ENCODE measurements around the gene HIVEP3.

Gene HIVEP3

DNA sequence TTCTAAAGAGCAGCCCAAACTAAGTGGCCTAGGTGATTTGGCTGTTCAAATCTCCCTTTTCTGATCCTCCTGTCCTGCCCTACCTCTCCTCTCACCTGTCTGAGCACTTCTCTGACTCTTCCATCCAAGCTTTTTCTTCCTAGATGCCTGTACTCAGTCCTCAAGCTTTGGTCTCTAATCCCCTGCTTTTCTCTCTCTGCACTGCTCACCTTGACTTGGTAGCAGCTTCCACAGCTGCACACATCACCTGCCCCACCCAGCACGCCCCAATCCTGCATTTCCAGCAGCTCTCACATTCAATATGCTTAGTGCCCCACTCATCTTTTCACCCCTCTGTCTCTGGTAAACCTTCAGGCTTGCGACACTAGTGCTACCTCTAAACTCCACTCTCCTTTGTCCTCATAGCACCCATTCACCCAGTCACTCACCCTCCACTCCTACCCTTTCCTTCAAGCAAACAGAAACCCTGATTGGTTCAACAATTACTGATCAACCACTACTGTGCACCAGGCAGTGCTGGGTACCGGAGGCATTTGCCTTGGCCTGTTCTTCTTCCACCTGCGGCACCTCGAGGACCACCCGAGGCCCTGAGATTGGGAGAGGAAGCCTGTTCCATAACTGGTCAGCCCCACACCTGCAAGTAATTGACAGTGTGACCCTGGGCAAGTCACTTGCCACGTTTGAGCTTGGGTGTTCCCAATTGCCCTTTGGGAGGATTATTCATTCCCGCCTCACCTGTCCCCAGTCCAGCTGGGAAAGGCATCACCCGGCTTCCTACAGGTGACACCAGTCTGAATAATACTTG lies 298.2 kb downstream of the HIVEP3 start:
- TF ChIP-seq, protein P1, sequence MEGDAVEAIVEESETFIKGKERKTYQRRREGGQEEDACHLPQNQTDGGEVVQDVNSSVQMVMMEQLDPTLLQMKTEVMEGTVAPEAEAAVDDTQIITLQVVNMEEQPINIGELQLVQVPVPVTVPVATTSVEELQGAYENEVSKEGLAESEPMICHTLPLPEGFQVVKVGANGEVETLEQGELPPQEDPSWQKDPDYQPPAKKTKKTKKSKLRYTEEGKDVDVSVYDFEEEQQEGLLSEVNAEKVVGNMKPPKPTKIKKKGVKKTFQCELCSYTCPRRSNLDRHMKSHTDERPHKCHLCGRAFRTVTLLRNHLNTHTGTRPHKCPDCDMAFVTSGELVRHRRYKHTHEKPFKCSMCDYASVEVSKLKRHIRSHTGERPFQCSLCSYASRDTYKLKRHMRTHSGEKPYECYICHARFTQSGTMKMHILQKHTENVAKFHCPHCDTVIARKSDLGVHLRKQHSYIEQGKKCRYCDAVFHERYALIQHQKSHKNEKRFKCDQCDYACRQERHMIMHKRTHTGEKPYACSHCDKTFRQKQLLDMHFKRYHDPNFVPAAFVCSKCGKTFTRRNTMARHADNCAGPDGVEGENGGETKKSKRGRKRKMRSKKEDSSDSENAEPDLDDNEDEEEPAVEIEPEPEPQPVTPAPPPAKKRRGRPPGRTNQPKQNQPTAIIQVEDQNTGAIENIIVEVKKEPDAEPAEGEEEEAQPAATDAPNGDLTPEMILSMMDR (IDR thresholded peaks at IDR 0.05; ENCODE audit: low read depth, low read length, missing control alignments) = no peak
- H3K4me3 ChIP-seq (ENCODE audit: low read depth, low read length) = no peak overlapping the region
- DNase-seq (ENCODE audit: low read depth) = no peak

DNA sequence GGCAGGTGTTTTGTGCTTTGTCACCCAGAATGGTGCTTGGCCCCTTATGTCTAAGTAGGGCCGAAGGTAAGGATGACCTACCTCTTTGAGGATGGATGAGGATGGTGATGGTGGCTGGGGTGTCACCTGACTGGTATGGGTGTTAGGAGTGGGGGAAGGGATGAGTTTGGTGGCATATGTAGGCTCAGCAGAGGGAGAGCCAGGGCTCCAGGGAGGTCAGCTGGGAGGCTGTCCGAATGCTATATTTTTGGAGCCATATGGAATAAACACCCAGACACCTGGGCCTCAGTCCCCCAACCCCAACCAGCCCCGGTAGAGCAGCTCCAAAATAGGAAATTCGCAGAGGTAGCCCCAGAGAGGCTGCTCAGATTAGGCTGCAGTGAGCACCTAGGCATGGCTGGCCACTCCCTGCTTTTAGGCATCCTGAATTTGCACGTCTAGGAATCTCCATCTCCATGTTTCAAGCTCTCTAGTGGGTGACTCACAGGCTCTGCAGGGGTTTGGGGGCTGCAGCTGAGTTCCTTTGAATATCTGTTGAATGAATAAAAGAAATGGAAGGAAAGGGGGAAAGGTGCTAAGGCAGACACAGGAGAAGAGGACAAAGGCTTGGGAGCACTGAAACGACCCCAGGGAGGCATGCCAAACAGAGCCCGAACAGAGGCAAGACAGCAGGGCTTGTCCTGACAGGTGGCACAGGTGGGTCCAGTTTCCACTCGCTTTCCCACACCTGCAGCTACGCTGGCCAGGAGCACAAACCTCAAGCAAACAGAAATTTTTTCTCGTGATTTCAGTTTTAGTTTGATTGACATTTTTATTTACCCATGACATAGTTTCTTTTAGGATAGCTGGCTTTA lies 299.0 kb downstream of the HIVEP3 start:
- H3K4me3 ChIP-seq (ENCODE audit: low read depth, low read length) = no peak overlapping the region
- DNase-seq (ENCODE audit: low read depth) = no peak
- TF ChIP-seq, protein P1 (IDR thresholded peaks at IDR 0.05; ENCODE audit: low read depth, low read length, missing control alignments) = no peak

DNA sequence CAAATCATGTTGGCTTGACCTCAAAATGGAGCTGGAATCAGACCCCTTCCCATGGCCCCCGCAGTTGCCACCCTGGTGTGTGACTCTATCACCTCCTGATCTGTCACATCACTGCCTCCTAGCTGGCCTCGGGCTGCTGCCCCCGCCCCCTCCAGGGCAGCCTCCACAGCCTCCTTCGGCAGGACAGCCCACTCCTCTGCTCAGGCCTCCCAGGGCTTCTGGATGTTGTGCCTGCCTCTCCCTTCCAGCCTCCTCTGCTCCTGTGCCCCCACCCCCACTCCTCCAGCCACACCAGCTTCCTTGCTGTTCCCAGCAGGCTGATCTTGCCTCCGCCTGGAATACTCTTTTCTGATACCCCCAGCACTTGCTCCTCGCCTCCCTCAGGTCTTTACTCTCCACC lies 299.9 kb downstream of the HIVEP3 start:
- no peak for DNase-seq (ENCODE audit: low read depth)
- TF ChIP-seq, protein P1 (IDR thresholded peaks at IDR 0.05; ENCODE audit: low read depth, low read length, missing control alignments) = no peak

DNA sequence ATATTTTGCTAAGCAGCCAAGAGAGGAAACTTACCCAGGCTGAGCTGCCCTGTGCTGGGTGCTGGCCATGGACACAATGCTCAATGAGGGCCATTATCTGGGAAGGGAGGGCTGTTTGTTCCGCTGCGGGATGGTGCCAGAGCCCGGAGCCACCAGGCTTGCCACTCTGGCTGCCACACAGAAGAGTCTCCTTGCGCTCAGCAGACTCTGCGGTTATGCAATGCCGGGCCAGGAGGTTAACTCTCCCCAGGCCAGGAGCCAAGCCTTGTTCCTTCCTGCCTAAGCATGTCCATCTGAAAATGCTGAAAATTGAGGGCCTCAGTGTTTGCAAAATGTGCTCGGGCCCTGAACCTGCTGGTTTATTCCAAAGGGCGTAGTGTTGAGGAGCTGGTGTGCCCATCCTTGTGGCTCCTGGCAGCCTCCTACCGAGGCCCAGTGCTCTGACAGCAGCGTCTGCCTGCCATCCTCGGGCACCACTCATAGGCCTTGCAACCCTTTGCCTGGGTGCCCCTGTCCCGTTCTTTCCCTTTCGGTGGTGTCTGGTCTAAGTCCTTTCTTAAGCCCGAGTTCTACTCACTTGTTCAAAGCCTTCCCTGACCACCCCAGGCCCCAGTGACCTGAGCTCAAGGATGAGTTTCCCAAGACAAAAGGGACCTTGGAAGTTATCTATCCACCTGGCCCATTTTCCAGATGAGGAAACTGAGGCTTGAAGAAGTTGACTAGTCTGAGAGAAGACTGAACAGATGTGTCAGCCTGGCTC lies 300.5 kb downstream of the HIVEP3 start:
- TF ChIP-seq, protein P1 (IDR thresholded peaks at IDR 0.05; ENCODE audit: low read depth, low read length, missing control alignments) = no peak
- no peak for DNase-seq (ENCODE audit: low read depth)
- no peak overlapping the region for H3K4me3 ChIP-seq (ENCODE audit: low read depth, low read length)

More for the DNA sequence above, 299.9 kb downstream of the HIVEP3 start:
- H3K4me3 ChIP-seq (ENCODE audit: low read depth, low read length) = no peak overlapping the region

DNA sequence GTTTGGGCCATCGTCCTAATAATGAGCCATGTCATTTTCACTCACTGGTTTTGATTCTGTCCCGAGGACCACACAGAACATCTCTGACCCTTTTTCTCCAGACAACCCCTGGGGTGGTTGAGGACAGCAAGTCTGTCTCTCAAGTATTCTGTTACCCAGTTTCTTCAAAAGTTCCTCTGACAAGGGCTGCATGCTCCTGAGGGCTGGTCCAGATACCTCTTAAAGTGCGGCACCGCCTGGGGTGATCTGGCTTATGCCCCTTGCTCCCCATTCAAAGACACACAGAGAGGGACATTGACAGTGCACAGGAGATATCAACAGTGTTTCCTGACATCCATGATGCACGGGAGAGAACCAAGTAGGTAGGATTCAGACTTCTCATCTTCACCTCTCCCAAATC lies 301.4 kb downstream of the HIVEP3 start:
- DNase-seq (ENCODE audit: low read depth) = no peak
- TF ChIP-seq, protein P1 (IDR thresholded peaks at IDR 0.05; ENCODE audit: low read depth, low read length, missing control alignments) = no peak
- H3K4me3 ChIP-seq (ENCODE audit: low read depth, low read length) = no peak overlapping the region

DNA sequence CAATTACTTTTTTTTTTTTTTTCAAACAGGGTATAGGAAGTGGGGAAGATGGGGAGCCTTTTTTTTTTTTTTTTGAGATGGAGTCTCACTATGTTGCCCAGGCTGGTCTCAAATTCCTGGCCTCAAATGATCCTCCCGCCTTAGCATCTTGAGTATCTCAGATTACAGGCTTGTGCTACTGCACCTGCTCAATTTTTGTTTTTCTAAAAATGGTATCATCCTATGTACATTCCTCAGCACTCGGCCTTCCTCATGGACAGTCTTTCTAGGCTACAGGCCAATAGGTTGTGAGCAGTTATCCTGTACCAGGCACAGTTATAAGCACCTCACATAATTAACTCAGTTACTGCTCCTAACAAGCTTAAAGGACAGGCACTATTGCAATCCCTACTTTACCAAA lies 302.2 kb downstream of the HIVEP3 start:
- no peak for DNase-seq (ENCODE audit: low read depth)
- TF ChIP-seq, protein P1 (IDR thresholded peaks at IDR 0.05; ENCODE audit: low read depth, low read length, missing control alignments) = no peak

More for the DNA sequence above, 302.2 kb downstream of the HIVEP3 start:
- H3K4me3 ChIP-seq (ENCODE audit: low read depth, low read length) = no peak overlapping the region

Data from GM12864 (cell line).